Stimulated activated CD8-positive, alpha-beta memory T cell treated with anti-CD3 and anti-CD28 coated beads, Interleukin-12 subunit alpha, Interleukin-12 subunit beta, amount 100 ng/mL, for 4 hours (primary cell): Measurements from ENCODE around the gene CHP1.
"Not testable (repeated sequence)": the region's sequence is repeated elsewhere in the genome, so short reads cannot be mapped to it uniquely, and the experiment has no call there.

ENCODE experiments used
- DNase-seq: peaks from one replicate; pipeline ENCODE4 v3.0.0-alpha.2; 2020; ENCODE audit warnings: low read depth

The CHP1 gene

GRCh38 chr15:41230650-41231421, at the start of gene CHP1, which contains the start of gene EXD1:
Gene CHP1 (plus strand): TSS chr15:41231268. CDS start chr15:41231383, 115 bp downstream.
Gene EXD1 (minus strand): TSS chr15:41230757. CDS start chr15:41226575, 4,182 bp downstream.
- DNase-seq, result peak; percentile 91

GRCh38 chr15:41182266-41182665, 48.8 kb upstream of the CHP1 start:
- DNase-seq, result no peak

GRCh38 chr15:41183581-41183980, 47.5 kb upstream of the CHP1 start:
- DNase-seq, result no peak

GRCh38 chr15:41194444-41194843, 36.6 kb upstream of the CHP1 start:
- no peak for DNase-seq

GRCh38 chr15:41199470-41199869, 31.6 kb upstream of the CHP1 start:
- DNase-seq, result no peak

- no peak for DNase-seq
These were observed 27.7 kb upstream of the CHP1 start for GRCh38 chr15:41203395-41203794.

GRCh38 chr15:41205315-41205714, 25.8 kb upstream of the CHP1 start:
- DNase-seq, result no peak

- DNase-seq, result no peak
These were observed 23.2 kb upstream of the CHP1 start for GRCh38 chr15:41207687-41208448.

- no peak for DNase-seq
These were observed 15.4 kb upstream of the CHP1 start for GRCh38 chr15:41215708-41216107.

- DNase-seq, result no peak
These were observed 12.2 kb upstream of the CHP1 start for GRCh38 chr15:41218851-41219250.

- no peak for DNase-seq
These were observed 11.7 kb upstream of the CHP1 start for GRCh38 chr15:41219381-41219780.

GRCh38 chr15:41230345-41230649, 771 bp upstream of the CHP1 start:
- DNase-seq, result no peak

GRCh38 chr15:41231422-41232226, 556 bp downstream of the CHP1 start:
- no peak for DNase-seq

- DNase-seq, result no peak
These were observed 2.3 kb downstream of the CHP1 start for GRCh38 chr15:41233367-41233771.

GRCh38 chr15:41235228-41235627, 4.2 kb downstream of the CHP1 start:
- not testable (repeated sequence) for DNase-seq

GRCh38 chr15:41235929-41236328, 4.9 kb downstream of the CHP1 start:
- no peak for DNase-seq

- no peak for DNase-seq
These were observed 7.0 kb downstream of the CHP1 start for GRCh38 chr15:41238100-41238499.

GRCh38 chr15:41241221-41241964, 10.3 kb downstream of the CHP1 start:
- no peak for DNase-seq

- DNase-seq, result not testable (repeated sequence)
These were observed 19.7 kb downstream of the CHP1 start for GRCh38 chr15:41250745-41251144.

- DNase-seq, result no peak
These were observed 20.3 kb downstream of the CHP1 start for GRCh38 chr15:41251411-41251810.

GRCh38 chr15:41254560-41254959, 23.5 kb downstream of the CHP1 start:
- no peak for DNase-seq

GRCh38 chr15:41256103-41256502, 25.0 kb downstream of the CHP1 start:
- DNase-seq, result no peak
